ENCODE measurements around the gene HSD11B2.
A peak's percentile ranks its signal among the peaks of the same experiment; 100 is the strongest.

HSD11B2 gene

DNA sequence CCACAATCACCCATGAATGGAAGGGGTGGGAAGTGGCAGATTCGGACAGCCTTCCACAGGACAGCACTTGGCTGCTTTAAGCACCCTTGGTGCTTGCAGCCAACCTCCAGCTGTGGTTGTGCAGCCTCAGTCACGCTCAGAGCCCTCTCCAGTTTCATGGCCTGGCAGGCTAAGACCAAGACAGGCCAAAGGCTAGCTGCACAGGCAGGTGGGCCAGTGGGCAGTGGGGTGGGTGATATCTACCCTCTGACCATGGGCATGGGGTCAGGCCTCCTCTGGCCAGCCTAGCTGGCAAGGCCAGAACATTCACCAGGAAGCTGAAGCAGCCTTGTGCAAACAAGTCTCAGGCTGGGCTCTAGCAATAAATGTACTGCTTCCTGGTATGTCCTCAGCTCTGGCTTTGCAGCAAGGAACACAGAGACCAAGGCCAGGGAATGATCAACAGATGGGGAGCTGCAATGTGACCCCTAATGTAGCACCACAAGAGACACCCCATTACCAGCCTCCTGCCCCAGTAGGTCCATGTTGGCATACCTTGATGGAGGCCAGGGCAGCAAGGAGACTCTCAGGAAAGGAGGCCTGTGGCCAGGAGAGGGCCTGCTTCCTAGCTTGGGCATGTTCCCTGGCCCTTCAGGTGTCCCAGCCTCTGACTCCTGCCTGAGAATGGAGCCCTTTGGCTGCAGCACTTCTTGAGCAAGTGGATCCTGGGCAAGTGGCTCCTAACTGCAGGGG, 20.9 kb downstream of the HSD11B2 start:
- no peak for DNase-seq (ENCODE audit: low spot score)

DNA sequence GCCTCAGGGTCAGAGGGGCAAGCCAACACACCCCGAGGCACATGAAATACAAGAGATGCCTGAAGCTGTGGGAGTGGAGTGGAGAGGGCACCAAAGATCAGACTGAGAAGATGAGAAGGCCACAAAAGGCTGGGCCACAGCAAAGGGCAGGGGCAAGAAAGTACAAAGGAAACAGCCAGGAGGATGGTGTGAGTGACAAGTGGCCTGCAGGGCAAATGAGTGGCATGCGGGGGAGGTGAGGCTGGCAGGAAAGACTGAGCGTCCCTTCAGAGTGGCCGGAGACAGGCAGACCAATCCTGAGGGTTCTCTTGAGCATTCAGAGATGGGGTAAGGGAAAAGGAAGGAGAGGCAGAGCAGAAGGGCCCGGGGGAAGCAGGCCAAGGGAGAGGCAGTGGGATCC, 23.2 kb downstream of the HSD11B2 start:
- DNase-seq (ENCODE audit: low spot score): no peak

DNA sequence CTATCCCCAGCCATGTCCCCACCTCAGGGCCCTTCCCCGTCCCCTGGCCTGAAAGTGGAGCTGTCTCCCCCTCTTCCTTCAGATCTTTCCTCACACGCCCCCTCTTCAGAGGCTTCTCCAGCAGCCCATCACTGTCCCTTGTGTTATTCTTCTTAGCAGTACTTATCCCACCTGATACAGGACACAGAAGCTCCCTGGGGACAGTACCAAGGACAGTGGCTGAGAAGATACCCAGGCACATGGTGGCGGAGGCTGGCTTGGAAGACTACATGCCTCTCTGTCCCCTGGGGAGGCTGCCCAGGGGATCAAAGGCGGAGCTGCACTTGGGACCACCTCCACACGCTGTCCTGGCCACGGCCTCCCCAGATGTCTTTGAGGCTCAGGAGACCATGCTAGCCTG, 23.9 kb downstream of the HSD11B2 start:
- no peak for DNase-seq (ENCODE audit: low spot score)

DNA sequence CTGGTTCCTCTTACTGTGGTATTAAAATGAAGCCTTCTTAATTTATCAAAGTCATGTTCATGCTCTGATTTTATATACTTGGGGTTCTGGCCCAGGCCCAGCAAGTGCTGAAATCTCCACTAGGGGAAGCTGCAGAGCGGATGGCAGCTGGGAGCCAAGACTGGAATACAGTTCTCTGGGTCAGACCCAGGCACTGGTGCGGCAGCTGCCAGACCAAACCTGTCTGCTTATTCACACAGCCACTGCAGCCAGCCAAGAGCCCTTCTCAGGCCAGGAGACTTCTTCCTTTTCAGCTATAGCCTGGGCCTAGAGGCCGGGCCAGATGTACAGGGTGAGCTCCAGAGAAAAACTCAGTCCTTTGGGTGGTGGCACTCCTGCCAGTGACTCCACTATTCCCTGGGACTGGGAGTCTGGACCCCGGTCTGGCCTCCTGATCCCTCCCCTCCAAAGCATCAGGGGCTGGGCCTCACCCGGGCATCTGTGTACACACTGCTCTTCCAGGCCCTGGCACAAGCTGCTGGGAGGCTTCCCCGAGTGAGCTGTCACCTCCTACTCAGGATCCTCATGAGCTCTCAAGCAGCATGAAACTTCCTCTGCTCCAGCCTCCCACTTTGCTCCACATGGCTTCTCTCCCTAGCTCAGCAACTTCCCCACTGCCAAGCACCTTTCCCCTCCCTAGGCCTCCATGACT, 25.6 kb downstream of the HSD11B2 start:
- peak; percentile 49 for DNase-seq (ENCODE audit: low spot score)

DNA sequence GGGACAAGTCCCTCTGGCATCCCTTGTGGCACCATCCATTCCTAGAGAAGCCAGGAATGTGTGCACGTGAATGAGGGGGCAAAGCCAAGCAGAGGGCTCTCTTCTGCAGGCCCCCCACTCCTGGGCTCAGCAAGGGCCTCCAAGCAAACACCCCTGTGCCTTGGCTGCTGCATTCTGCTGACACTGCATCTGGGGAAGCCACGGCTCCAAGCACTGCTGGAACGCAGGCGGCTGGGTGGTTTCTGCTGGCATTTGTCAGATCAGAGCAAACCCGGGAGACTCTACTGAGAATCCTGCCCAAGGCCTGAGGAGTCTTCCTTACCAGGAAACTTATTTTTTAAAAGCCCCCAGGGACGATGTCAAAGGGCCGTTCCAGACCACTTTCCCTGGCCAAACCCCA, 26.7 kb downstream of the HSD11B2 start:
- DNase-seq (ENCODE audit: low spot score): no peak

DNA sequence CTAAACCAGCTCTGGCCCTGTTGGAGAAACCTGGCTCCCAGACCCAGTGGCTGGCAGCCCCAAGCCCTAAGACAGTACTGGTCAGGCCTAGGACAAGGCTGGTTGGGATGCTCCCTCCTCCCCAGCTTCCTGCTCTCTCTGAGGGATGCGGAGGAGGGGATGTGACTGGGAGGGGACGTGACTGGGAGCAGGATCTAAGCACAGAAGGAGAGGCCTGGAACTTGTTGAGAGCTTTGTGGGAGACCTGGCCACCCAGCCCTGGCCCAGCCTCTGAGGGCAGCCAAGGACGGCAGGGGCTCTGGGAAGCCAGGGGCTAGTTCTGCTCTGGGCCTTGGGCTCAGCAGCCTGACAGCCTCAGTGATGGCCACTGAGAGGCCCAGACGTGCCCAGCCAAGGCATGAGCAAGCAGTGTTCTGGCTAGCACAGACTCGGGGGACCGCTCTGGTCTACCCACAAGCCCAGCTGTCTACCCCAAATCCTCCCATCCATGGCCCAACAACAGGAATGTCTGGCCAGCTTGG, 27.3 kb downstream of the HSD11B2 start:
- DNase-seq (ENCODE audit: low spot score): no peak

DNA sequence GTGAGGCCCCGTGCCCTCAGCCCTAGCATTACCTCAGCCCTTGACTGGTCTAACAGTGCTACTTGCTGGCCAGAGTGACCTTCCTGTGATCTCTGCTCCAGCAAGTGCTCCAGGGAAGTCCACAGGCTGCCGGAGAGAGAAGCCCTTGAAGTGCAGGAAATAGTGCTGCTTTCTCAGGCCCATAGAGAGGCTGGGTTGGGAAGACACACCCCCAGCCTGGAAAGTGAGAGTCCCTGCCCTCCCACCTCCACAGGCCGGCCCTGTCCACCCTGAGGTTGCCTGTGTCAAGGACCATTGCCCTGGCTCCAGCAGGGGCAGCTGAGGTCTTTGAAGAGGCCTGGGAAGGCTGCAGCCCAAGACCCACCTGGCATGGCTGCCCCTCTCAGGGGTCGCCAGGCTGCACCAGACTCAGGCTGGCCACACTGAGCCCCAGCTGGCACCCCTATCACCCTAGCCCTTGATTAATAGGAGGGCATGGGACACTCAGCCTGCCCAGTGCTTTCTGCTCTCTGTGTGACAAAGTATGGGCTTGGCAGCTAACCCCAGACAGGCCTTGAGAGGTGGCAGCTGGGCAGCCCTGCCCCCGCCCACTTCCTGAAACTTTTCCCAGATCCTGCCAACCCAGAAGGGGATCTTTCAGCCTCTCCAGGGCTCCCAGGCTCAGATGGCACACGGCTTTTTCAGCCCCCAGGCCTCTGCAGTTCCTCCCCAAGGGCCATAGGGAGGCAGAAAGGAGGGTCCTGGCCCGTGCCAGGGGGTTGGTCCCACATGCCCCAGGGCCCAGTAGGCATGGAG, 28.3 kb downstream of the HSD11B2 start:
- no peak for DNase-seq (ENCODE audit: low spot score)

DNA sequence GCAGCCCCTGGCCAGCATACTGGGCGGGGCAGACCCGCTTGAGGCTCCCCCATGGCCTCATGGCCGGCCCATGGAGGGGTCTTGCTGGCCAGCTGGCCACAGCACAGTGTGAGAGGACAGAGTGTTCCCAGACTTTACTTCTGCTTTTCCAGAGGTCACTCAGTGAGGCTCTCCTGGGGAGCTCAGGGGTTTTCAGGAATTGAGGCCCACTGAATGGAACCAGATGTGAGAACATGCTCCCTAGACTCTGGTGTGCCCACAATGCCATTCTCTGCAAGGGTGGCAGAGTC, 28.9 kb downstream of the HSD11B2 start:
- DNase-seq (ENCODE audit: low spot score): no peak

DNA sequence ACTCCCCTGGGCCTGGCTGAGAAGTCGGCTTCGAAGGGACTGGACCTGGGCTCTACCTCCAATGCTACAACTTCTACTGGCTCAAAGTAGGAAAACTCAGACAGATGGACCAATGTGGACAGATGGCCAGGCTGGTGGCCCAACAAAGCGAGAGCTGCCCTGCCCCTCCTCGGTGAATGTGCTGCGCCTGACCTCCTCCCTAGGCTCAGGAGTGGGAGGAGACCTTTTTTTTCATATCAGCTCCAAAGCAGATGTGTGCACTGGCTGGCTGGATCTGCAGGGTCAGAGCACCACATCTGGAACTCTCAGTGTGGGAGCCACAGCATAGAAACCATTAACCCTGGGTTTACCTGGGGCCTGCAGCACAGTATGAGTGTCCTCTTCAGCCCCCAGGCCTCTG, 29.2 kb downstream of the HSD11B2 start:
- DNase-seq (ENCODE audit: low spot score): peak; percentile 81

DNA sequence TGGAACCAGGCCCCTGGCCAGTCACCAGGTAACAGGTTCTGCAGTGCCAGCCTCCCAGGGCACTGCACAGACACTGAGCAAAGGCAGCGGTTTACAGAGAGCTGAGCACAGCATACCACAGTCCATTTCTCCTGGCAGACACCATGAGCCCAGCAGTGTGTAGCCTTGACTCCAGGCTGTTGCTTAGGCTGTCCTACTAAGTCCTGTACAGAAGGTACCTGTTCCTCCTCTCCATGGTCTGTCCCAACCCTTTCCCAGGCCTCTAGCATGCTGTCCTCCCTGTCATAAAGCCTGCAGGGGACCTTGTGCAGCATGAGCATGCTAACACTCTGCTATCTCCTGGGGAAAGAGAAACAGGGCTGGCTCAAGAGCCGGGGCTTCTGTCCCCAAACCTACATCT, 30.0 kb downstream of the HSD11B2 start:
- no peak for DNase-seq (ENCODE audit: low spot score)

DNA sequence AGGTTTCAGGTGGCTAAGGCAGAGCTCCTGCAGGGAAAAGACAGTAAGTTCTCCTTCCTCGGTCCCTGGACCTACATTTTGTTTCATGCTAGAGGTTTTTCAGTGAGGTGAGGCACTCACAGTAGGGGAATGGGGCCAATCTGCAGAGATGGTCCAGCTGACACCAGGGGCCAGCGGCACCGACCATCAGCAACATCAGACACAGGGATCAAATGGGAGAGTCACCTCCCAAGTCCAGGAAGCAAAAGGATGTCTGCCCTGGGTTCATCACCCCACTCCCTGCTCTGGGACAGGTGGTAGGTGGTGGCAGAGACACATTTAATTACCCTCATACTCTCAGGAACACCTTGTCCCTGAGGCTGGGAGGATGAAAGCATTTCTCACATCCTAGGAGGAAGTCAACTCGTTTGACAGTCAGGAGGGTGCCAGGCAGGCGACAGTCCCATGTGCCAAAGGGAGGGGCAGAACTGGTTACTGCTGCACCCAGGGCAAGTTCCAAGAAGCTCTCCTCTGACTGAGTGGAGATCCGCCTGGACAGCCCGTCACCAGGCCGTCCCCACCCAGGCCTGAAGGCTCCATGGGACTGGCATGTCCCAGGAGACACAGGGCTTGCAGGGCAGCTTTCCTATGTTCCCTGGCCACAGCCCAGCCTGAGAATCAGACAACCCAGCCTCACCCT, 30.8 kb downstream of the HSD11B2 start:
- DNase-seq (ENCODE audit: low spot score): no peak

DNA sequence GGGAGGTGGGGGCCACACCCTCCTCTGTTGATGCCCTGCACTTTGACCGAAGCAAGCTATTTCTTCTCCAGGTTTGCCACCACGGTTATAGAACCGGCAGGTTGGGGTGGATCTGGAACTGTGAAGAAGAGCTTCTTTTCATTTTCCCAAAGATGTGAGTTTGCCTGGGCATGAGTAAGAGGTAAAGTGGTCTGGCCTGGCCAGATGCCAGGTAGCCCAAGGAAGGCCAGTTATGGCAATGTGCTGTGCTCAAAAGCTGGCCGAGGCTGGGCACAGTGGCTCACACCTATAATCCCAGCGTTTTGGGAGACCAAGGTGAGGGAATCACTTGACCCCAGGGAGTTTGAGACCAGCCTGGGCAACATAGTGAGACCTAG, 31.3 kb downstream of the HSD11B2 start:
- peak; percentile 49 for DNase-seq (ENCODE audit: low spot score)

DNA sequence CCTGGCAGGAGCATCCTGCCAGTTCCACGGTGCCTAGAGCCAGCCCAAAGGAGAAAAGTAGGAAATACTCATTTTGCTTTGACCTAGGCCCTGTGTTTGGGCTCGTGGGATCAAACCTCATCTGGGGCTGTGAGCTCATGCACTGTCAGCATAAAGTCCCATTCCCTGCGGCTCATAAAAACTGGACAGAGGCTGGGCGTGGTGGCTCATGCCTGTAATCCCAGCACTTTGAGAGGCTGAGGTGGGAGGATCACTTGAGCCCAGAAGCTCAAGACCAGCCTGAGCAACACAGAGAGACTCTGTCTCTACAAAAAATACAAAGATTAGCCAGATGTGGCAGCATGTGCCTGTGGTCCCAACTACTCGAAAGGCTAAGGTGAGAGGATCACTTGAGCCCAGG, 32.1 kb downstream of the HSD11B2 start:
- no peak for DNase-seq (ENCODE audit: low spot score)

DNA sequence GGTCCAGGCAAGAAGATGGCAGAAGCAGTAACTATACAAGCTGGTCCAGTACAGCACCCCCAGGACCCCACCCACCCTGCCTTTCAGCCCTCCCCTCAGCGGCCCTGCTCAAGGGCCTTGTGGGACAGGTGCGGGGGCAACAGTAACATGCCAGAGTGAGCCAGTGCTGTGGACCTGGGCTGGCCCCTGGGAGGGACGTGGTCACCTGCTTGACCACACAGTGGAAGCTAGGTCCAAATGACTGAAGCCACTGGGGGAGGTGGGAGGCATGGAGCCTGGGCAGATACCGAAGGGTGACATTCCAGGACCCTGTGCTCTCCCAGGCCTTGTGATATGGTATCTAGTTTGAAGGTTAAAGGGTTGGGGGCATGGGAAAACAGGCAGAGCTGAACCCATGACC, 32.8 kb downstream of the HSD11B2 start:
- DNase-seq (ENCODE audit: low spot score): no peak

DNA sequence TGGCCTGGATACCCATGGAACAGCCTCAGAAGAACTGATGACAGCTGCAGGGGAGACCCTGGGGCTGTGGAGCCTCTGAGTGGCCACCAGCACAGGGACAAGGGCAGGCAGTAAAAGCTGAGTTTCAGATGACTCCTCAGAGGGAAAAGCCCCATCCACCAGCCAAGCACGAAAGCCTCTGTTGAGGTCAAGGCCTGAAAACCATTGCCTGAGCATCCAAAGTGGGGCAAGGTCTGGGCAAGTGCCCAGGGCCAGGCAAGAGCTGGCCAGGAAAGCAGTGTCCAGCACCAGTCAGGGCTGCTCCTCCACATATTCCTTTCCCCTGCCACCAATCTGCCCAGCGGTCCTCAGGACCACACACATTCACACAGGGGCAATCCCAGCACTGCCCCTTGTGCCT, 33.6 kb downstream of the HSD11B2 start:
- no peak for DNase-seq (ENCODE audit: low spot score)

DNA sequence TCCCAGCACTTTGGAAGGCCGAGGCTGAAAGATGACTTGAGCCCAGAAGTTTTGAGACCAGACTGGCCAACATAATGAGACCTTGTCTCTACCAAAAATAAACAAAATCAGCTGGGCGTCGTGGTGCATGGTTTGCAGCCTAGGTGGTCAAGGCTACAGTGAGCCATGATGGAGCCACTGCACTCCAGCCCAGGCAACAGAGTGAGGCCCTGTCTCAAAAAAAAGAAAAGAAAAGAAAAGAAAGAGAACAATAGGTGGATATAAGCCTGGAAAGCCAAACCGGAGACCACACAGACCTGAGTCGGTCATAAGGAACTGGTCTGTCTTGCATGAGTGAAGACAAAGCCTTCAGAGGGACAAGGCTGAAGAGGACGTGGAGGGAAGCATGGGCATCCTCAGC, 35.7 kb downstream of the HSD11B2 start:
- DNase-seq (ENCODE audit: low spot score): no peak

DNA sequence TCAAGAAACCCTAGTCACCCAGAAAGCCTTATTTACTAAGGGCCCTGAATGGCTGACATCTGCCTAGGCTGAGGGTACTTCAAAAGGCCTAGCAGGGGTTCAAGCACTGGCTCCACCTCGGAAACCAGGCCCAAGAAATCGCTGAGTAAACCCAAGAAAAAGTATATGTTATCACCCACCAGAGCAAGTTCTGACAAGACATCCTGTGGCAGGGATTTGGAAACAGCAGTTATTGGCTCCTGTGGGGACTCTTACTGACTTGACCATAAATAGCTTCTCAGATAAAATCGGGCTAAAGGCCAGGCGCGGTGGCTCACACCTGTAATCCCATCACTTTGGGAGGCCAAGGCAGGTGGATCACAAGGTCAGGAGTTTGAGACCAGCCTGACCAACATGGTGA, 37.8 kb downstream of the HSD11B2 start:
- DNase-seq (ENCODE audit: low spot score): no peak

DNA sequence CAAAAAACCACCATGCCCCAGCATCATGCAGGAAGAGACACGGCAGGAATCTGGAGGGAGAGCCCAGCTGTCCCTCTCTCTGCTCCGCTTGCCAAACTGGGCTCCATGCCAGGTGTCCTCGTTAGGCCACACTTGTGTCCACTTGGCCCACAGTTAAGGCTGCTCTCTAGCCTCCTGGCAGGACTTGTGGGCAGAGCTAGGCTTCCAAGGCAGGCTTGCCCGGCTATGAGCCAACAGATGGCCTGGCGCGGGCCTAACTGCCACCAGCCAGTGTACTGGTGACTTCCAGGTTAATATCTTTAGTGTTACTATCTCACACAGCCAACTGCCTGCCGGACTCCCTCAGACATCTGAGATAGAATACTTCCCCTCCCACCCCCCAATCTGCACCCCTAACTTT, 39.4 kb downstream of the HSD11B2 start:
- peak; percentile 67 for DNase-seq (ENCODE audit: low spot score)

DNA sequence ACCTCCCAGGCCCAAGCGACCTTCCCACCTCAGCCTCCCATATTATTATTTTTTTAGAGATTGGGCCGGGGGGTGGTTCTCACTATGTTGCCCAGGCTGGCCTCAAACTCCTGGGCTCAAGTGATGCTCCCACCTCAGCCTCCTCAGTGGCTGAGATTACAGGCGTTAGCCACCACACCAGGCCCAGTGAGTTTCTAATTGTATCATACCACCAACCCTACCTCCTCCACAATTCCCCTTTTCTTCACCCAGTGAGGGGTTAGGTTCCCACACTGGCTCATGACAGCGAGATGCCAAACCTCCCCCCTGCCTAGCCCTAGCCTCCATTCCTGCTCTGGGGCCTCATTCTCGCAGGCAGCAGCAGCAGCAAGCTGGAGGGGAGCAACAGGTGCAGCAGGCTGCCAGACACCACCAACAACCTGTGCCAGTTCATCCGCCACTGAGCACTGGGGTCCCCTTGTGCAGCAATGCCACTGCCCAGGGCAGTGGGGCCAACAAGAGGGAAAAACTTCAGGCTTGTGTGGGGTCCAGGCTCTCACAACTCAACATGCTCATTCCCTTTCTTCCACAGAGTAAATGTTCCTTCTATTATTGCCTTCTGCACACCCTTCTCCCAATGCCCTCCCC, 41.0 kb downstream of the HSD11B2 start:
- no peak for DNase-seq (ENCODE audit: low spot score)

DNA sequence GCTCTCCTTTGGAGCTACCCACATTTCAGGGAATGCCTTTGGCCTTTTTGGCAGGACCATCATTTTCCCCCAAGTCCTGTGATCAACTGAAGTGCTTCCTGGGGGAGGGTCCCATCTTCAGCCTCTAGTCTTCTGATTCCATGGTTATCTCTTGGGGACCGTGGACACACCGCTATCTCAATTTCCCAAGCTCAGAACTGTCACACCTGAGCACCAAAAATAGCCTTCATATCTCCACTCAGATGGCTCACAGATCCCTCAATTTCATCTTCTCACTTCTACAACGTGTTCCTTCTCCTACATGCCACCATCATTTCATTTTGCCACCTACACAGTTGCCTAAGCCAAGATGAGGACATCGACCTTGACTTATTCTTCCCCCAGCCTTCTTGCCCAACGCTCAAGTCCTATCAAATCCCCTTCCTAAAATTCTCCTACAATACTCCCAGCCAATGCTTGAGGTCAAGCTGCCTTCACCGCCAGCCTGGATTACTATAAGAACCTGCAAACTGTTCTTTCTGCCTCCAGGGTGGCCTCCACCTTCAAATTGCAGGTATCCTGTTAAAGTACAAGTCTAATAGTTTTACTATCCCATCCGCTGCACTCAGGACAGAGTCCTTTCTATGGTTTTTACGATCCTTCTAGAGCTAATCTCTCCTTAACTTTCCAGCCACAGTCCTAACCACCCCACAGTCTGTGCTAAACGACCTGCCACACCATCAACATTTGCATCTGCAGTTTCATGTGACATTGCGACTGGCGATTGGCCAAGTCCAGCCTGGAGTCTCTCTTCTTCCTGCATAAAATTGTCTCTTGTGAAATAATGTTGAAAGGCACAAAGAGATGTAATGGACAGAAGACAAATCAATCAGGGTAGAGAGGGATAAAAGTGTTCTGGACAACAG, 43.9 kb downstream of the HSD11B2 start:
- DNase-seq (ENCODE audit: low spot score): peak; percentile 63

DNA sequence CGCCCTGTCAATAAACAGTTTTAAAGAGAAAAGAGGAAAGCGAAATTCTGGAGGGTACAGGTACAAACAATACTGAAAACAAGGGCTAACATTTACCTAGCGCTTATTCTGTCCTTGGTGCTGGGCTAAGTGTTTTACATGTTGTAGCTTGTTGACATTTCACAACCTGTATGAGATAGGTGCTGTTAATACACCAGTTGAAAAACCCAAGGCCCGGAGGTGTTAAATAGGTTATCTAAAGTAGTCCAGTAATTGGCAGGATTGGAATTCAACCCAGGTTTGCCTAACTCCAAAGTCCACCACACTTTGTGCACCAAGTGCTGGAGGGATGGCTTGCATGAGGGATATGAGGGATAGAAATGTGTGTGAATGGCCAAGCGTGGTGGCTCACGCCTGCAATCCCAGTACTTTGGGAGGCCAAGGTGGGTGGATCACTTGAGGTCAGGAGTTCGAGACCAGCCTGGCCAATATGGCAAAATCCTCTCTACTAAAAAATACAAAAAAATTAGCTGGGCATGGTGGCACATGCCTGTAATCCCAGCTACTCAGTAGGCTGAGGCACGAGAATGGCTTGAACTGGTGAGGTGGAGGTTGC, 47.1 kb downstream of the HSD11B2 start:
- DNase-seq (ENCODE audit: low spot score): no peak
